Fibroblast of skin of abdomen (primary cell): ENCODE results near the gene GTF2H2. TPM values are rescaled to one million over a fixed set of nuclear protein-coding genes. Genes with fewer than 3 reads are reported as not detected.
"Not testable (repeated sequence)": the region's sequence is repeated elsewhere in the genome, so short reads cannot be mapped to it uniquely, and the experiment has no call there.

Experiments
- DNase-seq: peaks from one replicate; pipeline ENCODE4 v3.0.0-alpha.2; 2013
- polyA plus RNA-seq, 2 experiments: library from polyadenylated mRNA; unstranded; fragments of 120-200 nt; gene quantifications; one replicate each; pipeline ENCODE4 v1.2.1, GENCODE V29; 2013; ENCODE audit not compliant: insufficient read length in 2 of 2

Gene GTF2H2
- 7.6 TPM for polyA plus RNA-seq (2013, experiment 1 of 2; ENCODE audit: insufficient read length)
- 8.7 TPM for polyA plus RNA-seq (2013, experiment 2 of 2; ENCODE audit: insufficient read length)

DNA sequence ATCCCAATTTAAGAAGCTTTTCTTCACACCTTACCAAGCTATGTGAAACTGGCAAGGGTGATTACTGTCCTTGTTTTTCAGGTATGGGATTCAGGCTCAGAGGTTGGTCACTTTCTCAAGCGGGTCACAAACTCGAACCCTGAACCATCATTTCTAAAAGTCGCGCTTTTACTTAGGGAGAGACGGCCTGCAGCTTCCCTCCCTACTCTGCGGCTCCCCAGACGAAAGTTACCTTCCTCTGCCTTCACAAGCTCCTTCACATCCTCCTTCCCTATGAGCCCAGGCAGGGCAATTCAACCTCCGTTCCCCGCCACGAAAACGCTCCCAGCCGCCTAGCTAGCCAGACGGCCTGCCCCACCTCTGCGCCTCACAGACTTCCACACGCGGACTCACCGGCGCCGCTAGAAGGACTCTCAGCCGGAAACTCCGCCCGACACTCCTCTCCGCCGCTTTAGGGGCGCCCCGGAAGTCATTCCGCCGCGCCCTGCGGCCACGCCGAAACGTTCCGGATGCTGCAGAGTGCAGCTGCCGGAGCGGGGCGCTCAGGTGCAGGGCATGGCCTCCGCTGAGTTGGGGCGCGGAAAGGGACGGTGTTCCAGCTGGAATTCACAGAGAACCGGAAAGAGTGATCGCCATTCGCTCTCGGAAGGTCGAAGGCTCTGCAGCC, at the start of gene GTF2H2:
Gene GTF2H2, minus strand, starts transcription at position 415 of the 667 bp plus-strand sequence. CDS start 4,913 bp downstream, outside the sequence.
- DNase-seq = not testable (repeated sequence)

- DNase-seq = not testable (repeated sequence)
These were observed 42.3 kb upstream of the GTF2H2 start for GRCh38 chr5:71109730-71110275.

DNA sequence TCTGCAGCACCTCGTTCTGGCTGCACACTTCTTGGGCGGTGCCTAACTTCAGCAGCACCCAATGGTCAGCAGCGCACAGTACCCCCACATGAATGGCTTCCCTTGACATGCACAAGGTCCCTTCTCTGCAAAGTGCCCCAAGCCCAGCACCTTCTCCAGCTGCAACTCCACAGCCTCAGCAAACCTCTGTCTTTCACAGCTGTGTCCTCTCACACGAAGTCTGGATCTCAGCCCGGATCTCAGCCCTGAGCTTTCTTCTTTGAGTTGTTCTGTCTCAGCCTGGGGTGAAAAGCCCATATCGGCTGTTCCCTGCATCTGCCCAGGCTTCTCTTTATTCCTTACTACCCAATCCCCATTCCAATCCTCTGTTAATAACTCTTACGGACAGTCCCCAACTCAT, 32.5 kb upstream of the GTF2H2 start:
- DNase-seq = not testable (repeated sequence)

GRCh38 chr5:71097930-71098203, 30.4 kb upstream of the GTF2H2 start:
- not testable (repeated sequence) for DNase-seq

DNA sequence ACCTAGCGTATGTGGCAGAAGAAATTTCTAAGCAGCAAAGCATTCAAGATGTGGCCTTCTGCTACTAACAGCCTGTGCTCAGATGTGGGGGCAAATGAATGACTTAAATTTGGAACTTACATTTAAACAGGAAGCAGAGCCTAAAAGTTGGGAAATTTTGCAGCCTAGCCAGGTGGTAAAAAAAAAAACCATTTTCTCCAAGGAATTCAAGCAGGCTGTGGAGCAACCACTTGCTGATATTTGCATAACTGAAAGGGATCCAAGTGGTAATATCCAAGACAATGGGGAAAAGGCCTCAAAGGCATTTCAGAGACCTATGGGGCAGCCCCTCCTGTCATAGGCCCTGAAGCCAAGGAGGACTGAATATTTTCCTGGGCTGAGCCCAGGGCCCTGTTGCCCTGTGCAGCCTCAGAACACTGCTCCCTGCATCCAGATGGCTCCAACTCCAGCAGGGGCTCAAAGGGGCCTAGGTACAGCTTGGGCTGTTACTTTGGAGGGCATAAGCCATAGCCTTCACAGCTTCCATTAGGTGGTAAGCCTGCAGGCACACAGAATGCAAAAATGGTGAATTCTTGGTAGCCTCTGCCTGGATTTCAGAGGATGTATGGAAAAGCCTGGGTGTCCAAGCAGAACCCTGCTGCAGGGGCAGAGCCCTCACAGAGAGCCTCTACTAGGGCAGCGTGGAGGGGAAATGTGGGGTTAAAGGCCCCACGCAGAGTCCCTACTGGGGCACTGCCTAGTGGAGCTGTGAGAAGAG, 29.9 kb upstream of the GTF2H2 start:
- not testable (repeated sequence) for DNase-seq

DNA sequence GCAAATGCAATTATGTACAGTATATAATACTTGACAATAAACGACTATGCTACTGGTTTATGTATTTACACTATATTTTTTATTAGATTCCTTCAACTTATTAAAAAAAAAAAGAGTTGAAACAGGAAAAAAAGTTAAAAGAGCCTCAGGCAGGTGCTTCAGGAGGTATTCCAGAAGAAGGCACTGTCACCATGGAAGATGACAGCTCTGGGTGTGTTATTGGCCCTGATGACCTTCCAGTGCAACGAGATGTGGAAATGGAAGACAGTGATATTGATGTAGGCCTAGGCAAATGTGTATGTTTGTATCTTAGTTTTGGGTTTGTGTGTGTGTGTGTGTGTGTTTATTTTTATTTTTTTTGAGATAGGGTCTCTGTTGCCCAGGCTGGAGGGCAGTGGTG, 22.3 kb upstream of the GTF2H2 start:
- DNase-seq = not testable (repeated sequence)

DNA sequence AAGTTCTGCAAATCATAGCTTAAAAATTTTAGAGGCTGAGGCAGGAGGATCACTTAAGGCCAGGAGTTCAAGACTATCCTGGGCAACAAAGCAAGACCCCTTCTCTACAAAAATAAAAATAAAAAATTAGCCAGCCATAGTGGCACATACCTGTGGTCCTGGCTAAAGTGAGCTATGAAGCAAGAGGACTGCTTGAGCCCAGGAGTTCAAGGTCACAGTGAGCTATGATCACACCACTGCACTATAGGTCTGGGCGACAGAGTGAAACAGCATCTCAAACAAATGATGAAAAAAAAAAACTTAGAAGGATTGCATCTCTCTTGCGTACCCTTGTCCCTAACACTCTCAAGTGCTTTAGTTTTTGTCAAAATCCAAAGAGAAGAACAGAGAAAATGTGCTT, 21.3 kb upstream of the GTF2H2 start:
- not testable (repeated sequence) for DNase-seq

DNA sequence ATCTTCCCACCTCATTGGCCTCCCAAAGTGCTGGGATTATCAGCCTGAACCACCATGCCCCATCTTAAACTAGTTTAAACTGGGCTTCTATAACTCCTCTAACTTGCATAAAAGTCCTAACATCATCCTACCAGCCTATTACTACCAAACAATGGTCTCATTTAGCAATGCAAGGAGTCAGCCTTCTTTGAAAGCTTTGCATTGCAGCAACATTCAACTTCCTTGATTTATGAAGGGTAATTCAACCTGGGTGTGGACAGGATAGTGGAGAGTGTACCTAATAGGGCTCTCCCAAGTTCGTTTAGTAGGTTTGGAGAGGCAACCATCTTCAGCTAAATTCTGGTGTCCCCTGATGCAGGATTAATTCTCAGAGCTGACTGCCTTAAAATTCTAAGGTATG, 18.7 kb upstream of the GTF2H2 start:
- DNase-seq = not testable (repeated sequence)

DNA sequence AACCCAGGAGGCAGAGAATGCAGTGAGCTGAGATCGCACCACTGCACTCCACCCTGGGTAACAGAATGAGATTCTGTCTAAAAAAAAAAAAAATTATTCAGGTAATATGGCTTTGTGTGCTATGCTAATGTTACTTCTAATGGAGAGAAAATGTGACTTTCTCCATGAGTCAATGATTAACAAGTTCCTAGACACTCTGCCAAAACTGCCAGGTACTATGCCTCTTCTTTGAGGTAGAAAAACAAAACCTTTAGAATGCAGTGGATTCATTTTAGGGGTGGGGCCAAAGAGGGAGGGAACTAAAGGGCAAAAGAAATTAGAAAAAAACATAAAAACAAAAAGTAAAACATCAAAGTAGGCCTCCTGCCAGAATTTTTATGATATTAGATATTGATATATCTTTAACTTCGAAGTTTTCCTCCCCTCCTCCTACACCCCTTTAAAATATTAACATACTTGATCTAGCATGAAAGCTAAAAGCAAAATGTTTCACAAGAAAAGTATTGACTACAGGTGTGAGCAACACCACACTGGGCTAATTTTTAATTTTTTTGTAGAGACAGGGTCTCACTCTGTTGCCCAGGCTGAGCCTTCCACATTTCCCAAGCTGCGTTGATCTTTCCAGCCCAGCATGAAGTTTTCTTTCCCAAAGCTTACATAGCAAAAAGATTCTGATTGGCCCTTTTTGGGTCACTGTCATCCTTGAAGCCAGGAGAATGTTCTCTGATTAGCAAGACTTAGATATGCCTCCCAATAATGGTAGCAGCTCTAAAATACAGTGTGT, 17.0 kb upstream of the GTF2H2 start:
- not testable (repeated sequence) for DNase-seq

GRCh38 chr5:71082898-71083297, 15.4 kb upstream of the GTF2H2 start:
- not testable (repeated sequence) for DNase-seq

DNA sequence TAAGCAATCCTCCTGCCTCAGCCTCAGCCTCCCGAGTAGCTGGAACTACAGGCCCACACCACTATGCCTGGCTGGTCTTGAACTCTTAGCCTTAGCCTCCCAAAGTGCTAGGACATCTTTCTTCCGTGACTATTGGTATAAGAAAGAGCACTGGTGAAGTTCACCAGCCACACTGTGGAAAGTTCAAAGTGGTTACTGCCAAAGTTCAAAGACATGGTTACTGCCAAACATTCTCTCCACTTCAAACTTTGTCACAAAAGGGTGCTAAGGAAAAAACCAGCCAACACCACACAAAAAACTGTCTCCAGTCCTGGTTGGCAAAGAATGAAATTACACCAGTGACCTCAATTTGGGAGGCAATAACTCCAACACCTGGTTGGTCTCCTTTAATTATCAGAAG, 14.9 kb upstream of the GTF2H2 start:
- DNase-seq = not testable (repeated sequence)

GRCh38 chr5:71061322-71061721, 6.2 kb downstream of the GTF2H2 start:
- not testable (repeated sequence) for DNase-seq

- DNase-seq = not testable (repeated sequence)
These were observed 8.1 kb downstream of the GTF2H2 start for GRCh38 chr5:71059426-71059825.

GRCh38 chr5:71044808-71045207, 22.7 kb downstream of the GTF2H2 start:
- not testable (repeated sequence) for DNase-seq

GRCh38 chr5:71044128-71044527, 23.3 kb downstream of the GTF2H2 start:
- not testable (repeated sequence) for DNase-seq

DNA sequence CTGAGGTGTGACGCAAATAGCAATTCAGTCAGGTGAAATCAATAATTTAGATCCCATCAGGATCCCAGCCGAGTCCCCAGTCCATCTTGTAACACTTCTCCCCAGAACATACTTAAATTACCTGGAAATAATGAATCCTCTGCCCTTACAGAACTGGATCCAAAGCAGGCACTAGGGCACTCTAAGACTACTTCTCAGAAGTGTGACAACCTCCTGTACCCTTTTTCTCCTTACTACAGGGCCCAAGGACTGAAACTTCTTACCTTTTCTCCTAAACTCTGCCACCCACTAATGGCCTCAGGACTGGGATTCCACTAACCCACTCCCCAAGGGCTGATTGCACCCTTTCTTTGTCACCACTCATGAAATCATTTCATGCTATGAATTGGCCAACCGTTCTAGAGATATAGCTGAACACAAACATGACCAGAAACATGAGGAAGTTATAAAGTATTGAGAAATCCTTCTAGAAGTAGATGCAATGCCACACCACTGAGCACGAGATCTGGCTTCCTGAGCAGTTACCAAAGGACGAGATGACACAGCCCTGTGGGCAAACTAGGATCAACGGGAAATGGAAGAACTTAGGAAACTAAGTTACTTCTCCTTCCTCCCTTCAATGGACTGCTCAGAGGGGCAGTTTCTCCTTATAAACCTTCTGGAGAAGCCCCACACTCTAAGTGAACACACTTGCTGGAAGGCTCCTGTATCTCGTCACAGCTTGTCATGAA, 36.3 kb downstream of the GTF2H2 start:
- DNase-seq = not testable (repeated sequence)

DNA sequence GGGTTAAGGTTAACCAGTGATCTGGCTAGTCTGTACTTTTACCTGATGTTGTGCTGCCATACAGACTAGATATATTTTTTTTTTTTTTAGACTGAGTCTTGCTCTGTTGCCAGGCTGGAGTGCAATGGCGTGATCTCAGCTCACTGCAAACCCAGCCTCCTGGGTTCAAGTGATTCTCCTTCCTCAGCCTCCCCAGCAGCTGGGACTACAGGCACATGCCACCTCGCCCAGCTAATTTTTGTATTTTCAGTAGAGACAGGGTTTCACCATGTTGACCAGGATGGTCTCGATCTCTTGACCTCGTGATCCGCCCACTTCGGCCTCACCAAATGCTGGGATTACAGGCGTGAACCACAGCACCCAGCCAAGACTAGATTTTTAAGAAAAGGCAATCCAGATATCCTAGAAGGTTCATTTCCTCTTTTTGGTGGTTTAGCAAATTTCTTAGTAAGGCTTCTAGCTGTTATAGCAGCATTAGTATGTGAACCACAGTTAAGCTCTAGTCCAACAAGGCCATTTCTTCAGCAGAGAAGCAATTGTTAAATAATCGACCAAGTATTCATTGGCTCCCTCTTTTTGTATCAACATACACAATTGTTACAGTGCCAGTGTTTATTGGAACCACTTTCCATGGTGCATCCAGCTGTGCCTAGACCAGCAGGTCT, 42.1 kb downstream of the GTF2H2 start, which contains the start of gene NAIP:
Gene NAIP, minus strand, starts transcription at position 51 of the 665 bp plus-strand sequence. CDS start 12,424 bp downstream, outside the sequence.
- DNase-seq = not testable (repeated sequence)

DNA sequence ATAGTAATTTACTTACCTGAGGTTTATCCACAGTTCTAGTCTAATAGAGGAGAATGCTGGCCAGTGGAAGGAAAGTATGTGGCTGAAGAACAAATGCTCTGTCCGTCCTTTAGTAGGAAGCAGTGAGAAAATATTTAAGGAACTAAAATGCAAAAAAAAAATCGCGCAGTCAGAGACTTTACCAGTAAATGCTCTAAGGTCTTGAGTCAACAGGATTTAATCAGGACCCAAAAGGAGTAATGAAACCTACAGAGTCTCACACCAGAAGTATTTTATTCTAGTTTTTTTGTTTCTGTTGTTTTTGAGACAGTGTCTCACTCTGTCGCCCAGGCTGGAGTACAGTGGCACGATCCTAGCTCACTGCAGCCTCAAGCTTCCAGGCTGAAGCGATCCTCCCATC, 46.8 kb downstream of the GTF2H2 start:
- not testable (repeated sequence) for DNase-seq

DNA sequence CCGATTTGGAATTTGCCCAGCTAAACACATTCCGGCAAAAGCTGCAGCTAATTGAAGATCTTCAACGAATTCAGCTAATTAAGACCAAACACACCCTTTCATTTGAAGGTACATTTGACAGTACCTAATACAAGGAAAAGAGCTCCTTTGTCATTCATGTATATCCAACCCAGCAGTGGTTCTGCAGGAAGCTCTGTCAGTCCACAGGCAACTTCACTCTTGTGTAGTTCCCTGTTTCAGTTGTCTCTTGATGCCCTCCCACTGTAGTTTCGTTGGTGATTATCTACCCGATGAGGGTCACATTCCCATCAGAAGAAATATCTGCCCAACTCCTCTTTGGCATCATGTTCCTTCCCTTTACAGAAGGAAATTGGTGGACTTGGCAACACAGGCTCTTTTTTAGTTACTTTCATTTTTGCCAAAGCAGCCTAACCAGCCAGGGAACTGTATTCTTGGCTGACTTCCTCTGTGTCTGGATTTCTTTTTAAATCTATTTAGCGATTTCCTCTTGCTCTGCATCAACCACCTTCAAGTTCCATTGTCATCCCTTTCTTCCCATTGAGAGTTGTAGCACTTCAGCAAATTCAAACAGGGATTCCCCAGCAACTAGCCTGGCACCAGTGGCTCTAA, 49.0 kb downstream of the GTF2H2 start:
- DNase-seq = not testable (repeated sequence)

DNA sequence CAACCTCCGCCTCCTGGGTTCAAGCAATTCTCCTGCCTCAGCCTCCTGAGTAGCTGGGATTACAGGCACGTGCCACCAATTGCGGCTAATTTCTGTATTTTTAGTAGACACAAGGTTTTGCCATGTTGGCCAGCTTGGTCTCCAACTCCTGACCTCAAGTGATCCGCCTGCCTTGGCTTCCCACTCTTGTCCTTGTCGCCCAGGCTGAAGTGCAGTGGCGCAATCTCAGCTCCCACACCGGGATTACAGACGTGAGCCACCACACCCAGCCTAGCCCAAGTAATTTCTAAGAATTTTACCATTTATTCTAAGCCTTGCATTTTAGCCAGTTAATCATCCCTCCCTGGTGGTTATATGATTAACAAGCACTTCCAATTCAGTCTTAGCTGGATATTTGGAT, 53.3 kb downstream of the GTF2H2 start:
- no peak for DNase-seq

DNA sequence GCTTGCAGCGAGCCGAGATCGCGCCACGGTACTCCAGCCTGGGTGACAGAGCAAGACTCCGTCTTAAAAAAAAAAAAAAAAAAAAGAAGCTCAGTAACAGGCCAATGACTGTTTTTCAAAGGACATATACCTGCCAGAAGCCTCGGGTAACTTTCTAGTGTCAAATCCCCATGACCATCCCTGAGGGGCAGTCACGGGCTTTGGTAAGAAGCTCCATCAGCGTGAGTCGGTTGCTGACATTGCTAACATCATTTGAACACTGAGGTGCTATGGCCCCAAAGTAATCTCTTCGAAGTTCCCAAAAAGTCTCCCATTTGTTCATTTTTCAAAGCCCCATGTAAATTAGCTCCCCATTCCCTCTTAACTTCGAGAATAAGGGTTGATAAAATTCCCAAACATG, 53.9 kb downstream of the GTF2H2 start:
- DNase-seq = no peak
